ENCODE results near the gene PLEKHA7. TPM values are rescaled to one million over a fixed set of nuclear protein-coding genes. Genes with fewer than 3 reads are reported as not detected.
A peak's percentile ranks its signal among the peaks of the same experiment; 100 is the strongest.

Gene PLEKHA7
- total and polyA plus RNA-seq, 2 donors from 2014 or later = 24.4 to 65.7 TPM

GRCh38 chr11:16853859-16854258, 160.4 kb downstream of the PLEKHA7 start:
- TF ChIP-seq, protein P1, sequence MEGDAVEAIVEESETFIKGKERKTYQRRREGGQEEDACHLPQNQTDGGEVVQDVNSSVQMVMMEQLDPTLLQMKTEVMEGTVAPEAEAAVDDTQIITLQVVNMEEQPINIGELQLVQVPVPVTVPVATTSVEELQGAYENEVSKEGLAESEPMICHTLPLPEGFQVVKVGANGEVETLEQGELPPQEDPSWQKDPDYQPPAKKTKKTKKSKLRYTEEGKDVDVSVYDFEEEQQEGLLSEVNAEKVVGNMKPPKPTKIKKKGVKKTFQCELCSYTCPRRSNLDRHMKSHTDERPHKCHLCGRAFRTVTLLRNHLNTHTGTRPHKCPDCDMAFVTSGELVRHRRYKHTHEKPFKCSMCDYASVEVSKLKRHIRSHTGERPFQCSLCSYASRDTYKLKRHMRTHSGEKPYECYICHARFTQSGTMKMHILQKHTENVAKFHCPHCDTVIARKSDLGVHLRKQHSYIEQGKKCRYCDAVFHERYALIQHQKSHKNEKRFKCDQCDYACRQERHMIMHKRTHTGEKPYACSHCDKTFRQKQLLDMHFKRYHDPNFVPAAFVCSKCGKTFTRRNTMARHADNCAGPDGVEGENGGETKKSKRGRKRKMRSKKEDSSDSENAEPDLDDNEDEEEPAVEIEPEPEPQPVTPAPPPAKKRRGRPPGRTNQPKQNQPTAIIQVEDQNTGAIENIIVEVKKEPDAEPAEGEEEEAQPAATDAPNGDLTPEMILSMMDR (IDR thresholded peaks at IDR 0.05; ENCODE audit: borderline replicate concordance, extremely low read depth, insufficient read depth) = no peak
- H3K36me3 ChIP-seq (ENCODE audit: control insufficient read depth in 2 of 3, insufficient read depth in 3 of 3, low read length in 3 of 3) = peaks cover 0 to 45% (median 38%) of the 10 kb centered on the region in 3 donors
- FAIRE-seq = no peak

DNA sequence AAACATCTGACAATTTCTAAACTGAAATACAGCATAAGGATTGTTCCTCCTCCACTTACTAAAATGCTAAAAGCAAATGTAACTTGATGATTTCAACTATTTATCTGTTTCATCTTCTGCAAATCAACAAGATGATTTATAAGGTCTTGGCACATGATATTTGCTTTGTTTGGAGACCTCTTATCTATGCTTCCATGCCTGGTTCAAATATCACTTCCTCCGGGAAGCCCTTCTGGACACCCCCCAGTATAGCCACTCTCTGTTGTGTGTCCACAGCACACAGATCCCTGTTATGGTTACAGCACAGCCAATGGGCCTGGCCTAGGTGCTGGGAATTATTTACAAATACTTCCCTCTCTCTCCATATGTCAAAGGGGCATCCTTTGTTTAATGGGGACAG, 160.9 kb downstream of the PLEKHA7 start:
- no peak for FAIRE-seq
- H3K4me3 ChIP-seq (ENCODE audit: low read length in 3 of 3) = no peak overlapping the region
- H3K36me3 ChIP-seq (ENCODE audit: control insufficient read depth in 2 of 3, insufficient read depth in 3 of 3, low read length in 3 of 3) = peaks cover 0 to 45% (median 38%) of the 10 kb centered on the region in 3 donors
- TF ChIP-seq, protein P1 (IDR thresholded peaks at IDR 0.05; ENCODE audit: borderline replicate concordance, extremely low read depth, insufficient read depth) = no peak
- no peak overlapping the region for H3K27ac ChIP-seq (ENCODE audit: low read depth in 2 of 2, low read length in 2 of 2)
- no peak overlapping the region for H3K9ac ChIP-seq (ENCODE audit: low read length in 3 of 3)
- H3K4me1 ChIP-seq (ENCODE audit: control insufficient read depth in 2 of 3, insufficient read depth in 2 of 3, low read depth in 1 of 3, low read length in 3 of 3) = no peaks in the 10 kb centered on the region
- H3K27me3 ChIP-seq (ENCODE audit: control insufficient read depth, insufficient read depth, low read length) = no peaks in the 10 kb centered on the region
- H3K9me3 ChIP-seq (ENCODE audit: control insufficient read depth in 2 of 3, insufficient read depth in 1 of 3, low read length in 3 of 3) = no peaks in the 10 kb centered on the region
- intact Hi-C loops (cut with DNase I) = no loop called here
- DNase-seq = no peak

More at GRCh38 chr11:16853859-16854258, 160.4 kb downstream of the PLEKHA7 start:
- no peaks in the 10 kb centered on the region for H3K9me3 ChIP-seq (ENCODE audit: control insufficient read depth in 2 of 3, insufficient read depth in 1 of 3, low read length in 3 of 3)
- H3K4me1 ChIP-seq (ENCODE audit: control insufficient read depth in 2 of 3, insufficient read depth in 2 of 3, low read depth in 1 of 3, low read length in 3 of 3) = no peaks in the 10 kb centered on the region
- H3K9ac ChIP-seq (ENCODE audit: low read length in 3 of 3) = no peak overlapping the region
- H3K27me3 ChIP-seq (ENCODE audit: control insufficient read depth, insufficient read depth, low read length) = no peaks in the 10 kb centered on the region
- H3K4me3 ChIP-seq (ENCODE audit: low read length in 3 of 3) = no peak overlapping the region
- intact Hi-C loops (cut with DNase I) = no loop called here
- no peak overlapping the region for H3K27ac ChIP-seq (ENCODE audit: low read depth in 2 of 2, low read length in 2 of 2)
- no peak for DNase-seq

DNA sequence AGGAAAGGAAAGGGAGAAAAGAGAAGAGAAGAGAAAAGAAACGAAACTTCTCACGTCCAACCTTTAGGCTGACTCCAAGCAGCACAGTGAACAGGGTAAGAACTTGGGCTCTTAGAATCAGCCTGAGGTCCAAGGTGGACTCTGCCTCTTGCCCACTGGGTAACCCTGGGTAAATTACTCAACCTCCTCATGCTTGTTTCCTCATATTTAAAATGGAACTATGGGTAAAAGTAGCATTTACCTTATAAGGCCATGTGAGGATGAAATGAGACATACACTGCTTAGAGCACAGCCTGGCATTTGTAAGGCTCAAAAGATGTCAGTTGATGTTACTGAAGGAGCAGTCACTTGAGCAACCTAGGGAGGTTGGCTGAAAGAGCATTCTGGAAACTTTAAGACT, 167.9 kb downstream of the PLEKHA7 start:
- no peak for FAIRE-seq
- H3K36me3 ChIP-seq (ENCODE audit: control insufficient read depth in 2 of 3, insufficient read depth in 3 of 3, low read length in 3 of 3) = peaks cover 0 to 35% (median 16%) of the 10 kb centered on the region in 3 donors

More for the DNA sequence above, 167.9 kb downstream of the PLEKHA7 start:
- H3K9me3 ChIP-seq (ENCODE audit: control insufficient read depth in 2 of 3, insufficient read depth in 1 of 3, low read length in 3 of 3) = no peaks in the 10 kb centered on the region
- no peak overlapping the region for H3K4me3 ChIP-seq (ENCODE audit: low read length in 3 of 3)
- no peaks in the 10 kb centered on the region for H3K27me3 ChIP-seq (ENCODE audit: control insufficient read depth, insufficient read depth, low read length)
- peak overlapping the region in 1 of 2 donors; percentile 34 for H3K27ac ChIP-seq (ENCODE audit: low read depth in 2 of 2, low read length in 2 of 2)
- no peak overlapping the region for H3K9ac ChIP-seq (ENCODE audit: low read length in 3 of 3)
- TF ChIP-seq, protein P1 (IDR thresholded peaks at IDR 0.05; ENCODE audit: borderline replicate concordance, extremely low read depth, insufficient read depth) = no peak
- no peak for DNase-seq
- intact Hi-C loops (cut with DNase I) = no loop called here
- H3K4me1 ChIP-seq (ENCODE audit: control insufficient read depth in 2 of 3, insufficient read depth in 2 of 3, low read depth in 1 of 3, low read length in 3 of 3) = peaks cover 5 to 22% (median 13%) of the 10 kb centered on the region in 3 donors
